HUES64 (cell line): ENCODE results near the gene COL25A1.
"Not testable (repeated sequence)": the region's sequence is repeated elsewhere in the genome, so short reads cannot be mapped to it uniquely, and the experiment has no call there.

Experiments used
- H3K27ac ChIP-seq: 2 replicates; pipeline ENCODE4 v1.7.0; 2013; ENCODE audit warnings: low read depth, low read length, inconsistent platforms
- H3K27me3 ChIP-seq: 2 replicates; pipeline ENCODE4 v1.6.1; 2013; ENCODE audit warnings: mild to moderate bottlenecking, low read length; ENCODE audit not compliant: insufficient read depth
- H3K36me3 ChIP-seq: 2 replicates; pipeline ENCODE4 v1.6.1; 2013; ENCODE audit warnings: mild to moderate bottlenecking, low read length; ENCODE audit not compliant: insufficient read depth
- H3K4me1 ChIP-seq: 2 replicates; pipeline ENCODE4 v1.6.1; 2013; ENCODE audit warnings: mild to moderate bottlenecking, low read length, moderate library complexity; ENCODE audit not compliant: insufficient read depth
- H3K4me3 ChIP-seq: 2 replicates; pipeline ENCODE4 v1.5.1; 2013; ENCODE audit warnings: mild to moderate bottlenecking, low read length, moderate library complexity
- H3K9ac ChIP-seq: 2 replicates; pipeline ENCODE4 v1.6.1; 2013; ENCODE audit warnings: mild to moderate bottlenecking, low read depth, low read length
- H3K9me3 ChIP-seq: 2 replicates; pipeline ENCODE4 v1.6.1; 2013; ENCODE audit warnings: low read depth, low read length; ENCODE audit not compliant: insufficient read depth
- WGBS: fragments of 150-250, 120-280 bp; methylation state at CpG from one replicate; pipeline ENCODE4 v1.1.7; 2013; ENCODE audit warnings: missing lambda C conversion rate; 5-methylcytosine and 5-hydroxymethylcytosine counted together

Gene COL25A1

GRCh38 chr4:109078724-109079123 is 223.7 kb downstream of the COL25A1 start:
- no peak overlapping the region for H3K27ac ChIP-seq
- WGBS: 91% methylated on average over 1 of the region's 1 CpG
- H3K4me3 ChIP-seq: no peak overlapping the region
- H3K27me3 ChIP-seq: no peaks in the 10 kb centered on the region
- no peaks in the 10 kb centered on the region for H3K4me1 ChIP-seq
- H3K36me3 ChIP-seq: no peaks in the 10 kb centered on the region
- H3K9me3 ChIP-seq: peaks cover 8% of the 10 kb centered on the region; the same call in 1 of the 2 replicates
- H3K9ac ChIP-seq: no peak overlapping the region

DNA sequence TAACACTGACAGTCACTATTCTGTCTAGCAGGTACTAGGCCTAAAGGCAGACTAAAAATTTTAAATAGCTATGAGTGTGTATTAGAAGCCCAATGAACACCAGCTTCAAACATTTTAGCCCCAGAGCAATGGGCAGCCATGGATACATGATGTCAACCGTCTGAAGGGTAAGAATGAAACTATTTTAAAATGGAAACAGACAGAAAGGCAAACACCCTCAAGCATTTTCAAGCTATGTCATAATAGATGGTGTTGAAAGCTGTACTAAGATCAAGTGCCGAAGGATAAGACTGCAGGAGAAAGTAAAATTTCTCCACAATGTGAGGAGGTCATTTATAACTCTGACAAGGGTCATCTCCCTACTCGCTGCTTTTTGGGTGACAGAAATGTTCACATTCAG is 225.0 kb downstream of the COL25A1 start:
- no peaks in the 10 kb centered on the region for H3K36me3 ChIP-seq
- H3K27me3 ChIP-seq: no peaks in the 10 kb centered on the region
- WGBS: 97% methylated on average over 2 of the region's 3 CpGs
- H3K9me3 ChIP-seq: peaks cover 13% of the 10 kb centered on the region; the same call in 1 of the 2 replicates
- H3K9ac ChIP-seq: no peak overlapping the region
- H3K27ac ChIP-seq: no peak overlapping the region
- no peaks in the 10 kb centered on the region for H3K4me1 ChIP-seq
- no peak overlapping the region for H3K4me3 ChIP-seq

DNA sequence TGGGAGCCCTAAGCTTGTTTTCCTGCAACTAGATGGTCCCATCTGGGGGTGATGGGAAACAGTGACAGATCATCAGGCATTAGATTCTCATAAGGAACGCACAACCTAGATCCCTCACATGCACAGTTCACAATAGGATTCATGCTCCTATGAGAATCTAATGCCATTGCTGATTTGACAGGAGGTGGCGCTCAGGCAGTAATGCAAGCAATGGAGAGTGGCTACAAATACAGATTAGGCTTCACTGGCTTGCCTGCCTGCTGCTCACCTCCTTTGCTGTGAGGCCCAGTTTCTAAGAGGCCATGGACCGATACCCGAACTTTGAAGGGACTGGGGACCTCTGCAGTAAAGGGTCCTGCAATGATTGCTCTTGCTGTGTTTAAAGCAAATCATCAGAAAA is 225.7 kb downstream of the COL25A1 start:
- not testable (repeated sequence) for H3K27me3 ChIP-seq, H3K36me3 ChIP-seq, H3K4me1 ChIP-seq, H3K9ac ChIP-seq, H3K27ac ChIP-seq, H3K4me3 ChIP-seq
- peaks cover 13% of the 10 kb centered on the region; the same call in 1 of the 2 replicates for H3K9me3 ChIP-seq
- WGBS: 96% methylated on average over 4 of the region's 4 CpGs

- Histone ChIP-seq H3K36me3 (no peaks in the 10 kb centered on the region), H3K27ac (no peak overlapping the region), H3K9ac (no peak overlapping the region), H3K4me1 (no peaks in the 10 kb centered on the region), H3K27me3 (no peaks in the 10 kb centered on the region), H3K4me3 (no peak overlapping the region), H3K9me3 (peaks cover 13% of the 10 kb centered on the region; the same call in 1 of the 2 replicates)
- 97% methylated on average over 2 of the region's 3 CpGs for WGBS
Observed at GRCh38 chr4:109075621-109076020, 226.8 kb downstream of the COL25A1 start.

GRCh38 chr4:109072595-109072994 is 229.9 kb downstream of the COL25A1 start:
- H3K27ac ChIP-seq: no peak overlapping the region

GRCh38 chr4:109070677-109071076 is 231.8 kb downstream of the COL25A1 start:
- not testable (repeated sequence) for H3K9ac ChIP-seq, H3K27ac ChIP-seq, H3K4me1 ChIP-seq, H3K27me3 ChIP-seq, H3K36me3 ChIP-seq, H3K4me3 ChIP-seq
- WGBS: 95% methylated on average over 6 of the region's 7 CpGs
- H3K9me3 ChIP-seq: peaks cover 13% of the 10 kb centered on the region; the same call in 1 of the 2 replicates

More at GRCh38 chr4:109072595-109072994, 229.9 kb downstream of the COL25A1 start:
- H3K9me3 ChIP-seq: peaks cover 13% of the 10 kb centered on the region; the same call in 1 of the 2 replicates
- no peak overlapping the region for H3K4me3 ChIP-seq
- WGBS: 94% methylated on average over 2 of the region's 2 CpGs
- no peaks in the 10 kb centered on the region for H3K4me1 ChIP-seq
- H3K36me3 ChIP-seq: no peaks in the 10 kb centered on the region
- H3K27me3 ChIP-seq: no peaks in the 10 kb centered on the region
- H3K9ac ChIP-seq: no peak overlapping the region

- Histone ChIP-seq H3K4me3 (no peak overlapping the region), H3K9ac (no peak overlapping the region), H3K27ac (no peak overlapping the region), H3K36me3 (no peaks in the 10 kb centered on the region), H3K9me3 (no peaks in the 10 kb centered on the region), H3K27me3 (no peaks in the 10 kb centered on the region), H3K4me1 (no peaks in the 10 kb centered on the region)
- WGBS: 93% methylated on average over 3 of the region's 4 CpGs
Observed at GRCh38 chr4:109067508-109068235, 234.8 kb downstream of the COL25A1 start.

- Histone ChIP-seq H3K4me1 (no peaks in the 10 kb centered on the region), H3K36me3 (no peaks in the 10 kb centered on the region), H3K9ac (no peak overlapping the region), H3K9me3 (no peaks in the 10 kb centered on the region), H3K27ac (no peak overlapping the region), H3K27me3 (no peaks in the 10 kb centered on the region), H3K4me3 (no peak overlapping the region)
- WGBS: 84% methylated on average over 4 of the region's 4 CpGs
Observed at GRCh38 chr4:109065006-109065405, 237.5 kb downstream of the COL25A1 start.

- H3K9ac ChIP-seq: no peak overlapping the region
- no peaks in the 10 kb centered on the region for H3K4me1 ChIP-seq
- H3K27me3 ChIP-seq: no peaks in the 10 kb centered on the region
- no peak overlapping the region for H3K27ac ChIP-seq
- no peaks in the 10 kb centered on the region for H3K9me3 ChIP-seq
- H3K4me3 ChIP-seq: no peak overlapping the region
- no peaks in the 10 kb centered on the region for H3K36me3 ChIP-seq
- WGBS: 91% methylated on average over 3 of the region's 5 CpGs
Observed at GRCh38 chr4:109053257-109053656, 249.2 kb downstream of the COL25A1 start.

- no peak overlapping the region for H3K27ac ChIP-seq
- H3K36me3 ChIP-seq: no peaks in the 10 kb centered on the region
- H3K4me3 ChIP-seq: no peak overlapping the region
- no peaks in the 10 kb centered on the region for H3K9me3 ChIP-seq
- WGBS: 95% methylated on average over 1 of the region's 1 CpG
- H3K27me3 ChIP-seq: no peaks in the 10 kb centered on the region
- no peak overlapping the region for H3K9ac ChIP-seq
- H3K4me1 ChIP-seq: no peaks in the 10 kb centered on the region
Observed at GRCh38 chr4:109052821-109053220, 249.6 kb downstream of the COL25A1 start.

GRCh38 chr4:109051054-109051453 is 251.4 kb downstream of the COL25A1 start:
- H3K27me3 ChIP-seq: no peaks in the 10 kb centered on the region
- H3K9ac ChIP-seq: no peak overlapping the region
- H3K4me3 ChIP-seq: no peak overlapping the region
- H3K27ac ChIP-seq: no peak overlapping the region
- no peaks in the 10 kb centered on the region for H3K9me3 ChIP-seq
- no peaks in the 10 kb centered on the region for H3K36me3 ChIP-seq
- H3K4me1 ChIP-seq: no peaks in the 10 kb centered on the region
- 94% methylated on average over 1 of the region's 2 CpGs for WGBS

GRCh38 chr4:109049926-109050325 is 252.5 kb downstream of the COL25A1 start:
- Histone ChIP-seq H3K4me1 (no peaks in the 10 kb centered on the region), H3K9me3 (no peaks in the 10 kb centered on the region), H3K36me3 (no peaks in the 10 kb centered on the region), H3K9ac (no peak overlapping the region), H3K27me3 (no peaks in the 10 kb centered on the region), H3K4me3 (no peak overlapping the region), H3K27ac (no peak overlapping the region)
- WGBS: 96% methylated on average over 3 of the region's 3 CpGs
